NT2/D1 (cell line): ENCODE results near the gene ROCK2.

ENCODE experiments used
- SUZ12 ChIP-seq: IDR thresholded peaks from 2 replicates; pipeline ENCODE4 v1.6.1; 2011; ENCODE audit not compliant: insufficient read length, insufficient read depth; ENCODE audit errors: extremely low read depth
- YY1 ChIP-seq: IDR thresholded peaks from 2 replicates; pipeline ENCODE4 v1.6.1; 2011; ENCODE audit not compliant: insufficient read length, insufficient read depth
- ZNF274 ChIP-seq: IDR thresholded peaks from 2 replicates; pipeline ENCODE4 v1.6.1; 2011; ENCODE audit warnings: mild to moderate bottlenecking, low read depth, low read length

GRCh38 chr2:11146076-11146475 lies 198.4 kb downstream of the ROCK2 start:
- no peak for TF ChIP-seq ZNF274
- no peak for TF ChIP-seq YY1
- TF ChIP-seq SUZ12 = no peak
